Effector memory CD4-positive, alpha-beta T cell (primary cell): ENCODE measurements around the gene PDE11A.

ENCODE experiments used
- DNase-seq, 3 donors: peaks; one replicate each; pipeline ENCODE4 v3.0.0-alpha.2; 2020
- H3K27ac ChIP-seq: 2 replicates; pipeline ENCODE4 v1.7.0; 2013; ENCODE audit warnings: mild to moderate bottlenecking, low read length, moderate library complexity; ENCODE audit not compliant: insufficient read depth, poor library complexity, severe bottlenecking
- H3K27me3 ChIP-seq: replicated peaks from 2 replicates; pipeline ENCODE4 v1.7.0; 2013; ENCODE audit warnings: mild to moderate bottlenecking, low read length; ENCODE audit not compliant: insufficient read depth, control insufficient read depth, poor library complexity, severe bottlenecking
- H3K36me3 ChIP-seq: 2 replicates; pipeline ENCODE4 v1.7.0; 2013; ENCODE audit warnings: mild to moderate bottlenecking, low read length, moderate library complexity; ENCODE audit not compliant: control insufficient read depth, insufficient read depth
- H3K4me1 ChIP-seq: 2 replicates; pipeline ENCODE4 v1.7.0; 2013; ENCODE audit warnings: low read length, mild to moderate bottlenecking; ENCODE audit not compliant: control insufficient read depth, insufficient read depth, poor library complexity, severe bottlenecking
- H3K4me3 ChIP-seq: 2 replicates; pipeline ENCODE4 v1.7.0; 2013; ENCODE audit warnings: low read length, low read depth, mild to moderate bottlenecking; ENCODE audit not compliant: insufficient read depth, poor library complexity, severe bottlenecking
- H3K9me3 ChIP-seq: 2 replicates; pipeline ENCODE4 v1.7.0; 2013; ENCODE audit warnings: mild to moderate bottlenecking, low read length, moderate library complexity; ENCODE audit not compliant: control insufficient read depth

The PDE11A gene

GRCh38 chr2:177603768-177604167, 468.8 kb downstream of the PDE11A start:
- H3K36me3 ChIP-seq = no peaks in the 10 kb centered on the region
- no peak overlapping the region for H3K27ac ChIP-seq
- no peak for DNase-seq
- no peak overlapping the region for H3K4me3 ChIP-seq
- no peaks in the 10 kb centered on the region for H3K4me1 ChIP-seq
- no peaks in the 10 kb centered on the region for H3K9me3 ChIP-seq
- no peaks in the 10 kb centered on the region for H3K27me3 ChIP-seq

GRCh38 chr2:177603181-177603580, 469.4 kb downstream of the PDE11A start:
- no peaks in the 10 kb centered on the region for H3K4me1 ChIP-seq
- no peaks in the 10 kb centered on the region for H3K9me3 ChIP-seq
- H3K27me3 ChIP-seq = no peaks in the 10 kb centered on the region
- no peak overlapping the region for H3K4me3 ChIP-seq
- DNase-seq = no peak
- H3K27ac ChIP-seq = no peak overlapping the region
- H3K36me3 ChIP-seq = no peaks in the 10 kb centered on the region

GRCh38 chr2:177602611-177603164, 469.9 kb downstream of the PDE11A start:
- Histone ChIP-seq H3K4me1 (no peaks in the 10 kb centered on the region), H3K4me3 (no peak overlapping the region), H3K9me3 (no peaks in the 10 kb centered on the region), H3K36me3 (no peaks in the 10 kb centered on the region), H3K27ac (no peak overlapping the region), H3K27me3 (no peaks in the 10 kb centered on the region)
- no peak for DNase-seq

GRCh38 chr2:177600917-177601316, 471.7 kb downstream of the PDE11A start:
- no peaks in the 10 kb centered on the region for H3K36me3 ChIP-seq
- no peak for DNase-seq
- H3K4me1 ChIP-seq = no peaks in the 10 kb centered on the region
- no peaks in the 10 kb centered on the region for H3K9me3 ChIP-seq
- H3K4me3 ChIP-seq = no peak overlapping the region
- H3K27ac ChIP-seq = no peak overlapping the region
- no peaks in the 10 kb centered on the region for H3K27me3 ChIP-seq

GRCh38 chr2:177599956-177600355, 472.6 kb downstream of the PDE11A start:
- DNase-seq = no peak
- Histone ChIP-seq H3K36me3 (no peaks in the 10 kb centered on the region), H3K27me3 (no peaks in the 10 kb centered on the region), H3K4me3 (no peak overlapping the region), H3K4me1 (no peaks in the 10 kb centered on the region), H3K27ac (no peak overlapping the region), H3K9me3 (no peaks in the 10 kb centered on the region)

GRCh38 chr2:177599139-177599688, 473.4 kb downstream of the PDE11A start:
- Histone ChIP-seq H3K4me1 (no peaks in the 10 kb centered on the region), H3K27ac (no peak overlapping the region), H3K9me3 (no peaks in the 10 kb centered on the region), H3K36me3 (no peaks in the 10 kb centered on the region), H3K27me3 (no peaks in the 10 kb centered on the region), H3K4me3 (no peak overlapping the region)
- no peak for DNase-seq

- no peak for DNase-seq
- no peaks in the 10 kb centered on the region for H3K9me3 ChIP-seq
- H3K27ac ChIP-seq = no peak overlapping the region
- H3K4me1 ChIP-seq = no peaks in the 10 kb centered on the region
- H3K4me3 ChIP-seq = no peak overlapping the region
- no peaks in the 10 kb centered on the region for H3K27me3 ChIP-seq
- no peaks in the 10 kb centered on the region for H3K36me3 ChIP-seq
Measured at GRCh38 chr2:177598326-177599138, 474.0 kb downstream of the PDE11A start.

GRCh38 chr2:177597759-177598158, 474.8 kb downstream of the PDE11A start:
- no peaks in the 10 kb centered on the region for H3K9me3 ChIP-seq
- H3K4me3 ChIP-seq = no peak overlapping the region
- DNase-seq = no peak
- H3K4me1 ChIP-seq = no peaks in the 10 kb centered on the region
- H3K27ac ChIP-seq = no peak overlapping the region
- no peaks in the 10 kb centered on the region for H3K27me3 ChIP-seq
- H3K36me3 ChIP-seq = no peaks in the 10 kb centered on the region

GRCh38 chr2:177596866-177597265, 475.7 kb downstream of the PDE11A start:
- no peaks in the 10 kb centered on the region for H3K4me1 ChIP-seq
- H3K36me3 ChIP-seq = no peaks in the 10 kb centered on the region
- no peak for DNase-seq
- no peaks in the 10 kb centered on the region for H3K9me3 ChIP-seq
- H3K27me3 ChIP-seq = no peaks in the 10 kb centered on the region
- H3K27ac ChIP-seq = no peak overlapping the region
- no peak overlapping the region for H3K4me3 ChIP-seq

- Histone ChIP-seq H3K4me1 (no peaks in the 10 kb centered on the region), H3K27ac (no peak overlapping the region), H3K36me3 (no peaks in the 10 kb centered on the region), H3K9me3 (no peaks in the 10 kb centered on the region), H3K27me3 (no peaks in the 10 kb centered on the region), H3K4me3 (no peak overlapping the region)
- DNase-seq = no peak
Measured at GRCh38 chr2:177595126-177595845, 477.3 kb downstream of the PDE11A start.
